ENCODE measurements around the gene RPS27L.

DNA sequence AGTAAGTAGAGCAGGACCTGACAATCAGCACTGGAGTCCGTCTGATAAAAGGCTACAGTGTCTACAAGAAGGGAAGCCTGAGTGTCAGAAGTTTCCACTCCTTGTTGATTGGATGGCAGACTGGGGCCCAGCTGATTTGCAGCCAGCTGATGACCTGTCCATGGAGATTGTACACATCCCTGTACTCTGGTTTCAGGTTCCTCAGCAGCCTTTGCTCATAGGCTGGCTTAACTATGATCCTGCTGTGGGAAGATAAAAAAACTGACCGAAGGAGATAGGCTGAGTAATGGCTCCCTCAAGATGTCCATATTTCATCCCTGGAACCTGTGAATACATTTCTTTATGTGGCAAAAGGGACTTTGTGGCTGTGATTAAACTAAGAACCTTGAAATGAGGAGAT is 47.4 kb downstream of the RPS27L start:
- TF ChIP-seq, protein P1, sequence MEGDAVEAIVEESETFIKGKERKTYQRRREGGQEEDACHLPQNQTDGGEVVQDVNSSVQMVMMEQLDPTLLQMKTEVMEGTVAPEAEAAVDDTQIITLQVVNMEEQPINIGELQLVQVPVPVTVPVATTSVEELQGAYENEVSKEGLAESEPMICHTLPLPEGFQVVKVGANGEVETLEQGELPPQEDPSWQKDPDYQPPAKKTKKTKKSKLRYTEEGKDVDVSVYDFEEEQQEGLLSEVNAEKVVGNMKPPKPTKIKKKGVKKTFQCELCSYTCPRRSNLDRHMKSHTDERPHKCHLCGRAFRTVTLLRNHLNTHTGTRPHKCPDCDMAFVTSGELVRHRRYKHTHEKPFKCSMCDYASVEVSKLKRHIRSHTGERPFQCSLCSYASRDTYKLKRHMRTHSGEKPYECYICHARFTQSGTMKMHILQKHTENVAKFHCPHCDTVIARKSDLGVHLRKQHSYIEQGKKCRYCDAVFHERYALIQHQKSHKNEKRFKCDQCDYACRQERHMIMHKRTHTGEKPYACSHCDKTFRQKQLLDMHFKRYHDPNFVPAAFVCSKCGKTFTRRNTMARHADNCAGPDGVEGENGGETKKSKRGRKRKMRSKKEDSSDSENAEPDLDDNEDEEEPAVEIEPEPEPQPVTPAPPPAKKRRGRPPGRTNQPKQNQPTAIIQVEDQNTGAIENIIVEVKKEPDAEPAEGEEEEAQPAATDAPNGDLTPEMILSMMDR (IDR thresholded peaks at IDR 0.05) = no peak
- TF ChIP-seq EZH2 (IDR thresholded peaks at IDR 0.05; ENCODE audit: borderline replicate concordance, insufficient read depth, low read depth, low read length, poor library complexity, severe bottlenecking) = no peak
